HG03159 (cell line): ENCODE measurements around the gene PPP1R14C.
"Not testable (repeated sequence)": the region's sequence is repeated elsewhere in the genome, so short reads cannot be mapped to it uniquely, and the experiment has no call there.

ENCODE experiments used
- ATAC-seq: cut with Tn5 transposase; IDR thresholded peaks from one replicate; pipeline ENCODE4 v1.9.1; 2021; ENCODE audit warnings: mild to moderate bottlenecking, moderate library complexity; ENCODE audit not compliant: unreplicated experiment

Gene PPP1R14C

GRCh38 chr6:150212778-150213177 is 69.9 kb downstream of the PPP1R14C start:
- no peak for ATAC-seq

GRCh38 chr6:150213301-150213700 is 70.5 kb downstream of the PPP1R14C start:
- no peak for ATAC-seq

GRCh38 chr6:150214310-150214709 is 71.5 kb downstream of the PPP1R14C start:
- ATAC-seq, result no peak

GRCh38 chr6:150220634-150221551 is 78.0 kb downstream of the PPP1R14C start:
- no peak for ATAC-seq

GRCh38 chr6:150224820-150225219 is 82.0 kb downstream of the PPP1R14C start:
- ATAC-seq, result no peak

GRCh38 chr6:150227281-150227680 is 84.4 kb downstream of the PPP1R14C start:
- no peak for ATAC-seq

GRCh38 chr6:150228072-150228733 is 85.4 kb downstream of the PPP1R14C start:
- ATAC-seq, result no peak

GRCh38 chr6:150229436-150230163 is 86.8 kb downstream of the PPP1R14C start:
- ATAC-seq, result no peak

GRCh38 chr6:150230164-150230561 is 87.3 kb downstream of the PPP1R14C start:
- no peak for ATAC-seq

GRCh38 chr6:150230832-150231524 is 88.1 kb downstream of the PPP1R14C start:
- ATAC-seq, result no peak

- ATAC-seq, result no peak
Observed at GRCh38 chr6:150231525-150231850, 88.6 kb downstream of the PPP1R14C start.

- no peak for ATAC-seq
Observed at GRCh38 chr6:150233843-150234269, 91.0 kb downstream of the PPP1R14C start.

- ATAC-seq, result no peak
Observed at GRCh38 chr6:150235218-150235617, 92.4 kb downstream of the PPP1R14C start.

- ATAC-seq, result no peak
Observed at GRCh38 chr6:150236114-150236513, 93.3 kb downstream of the PPP1R14C start.

- ATAC-seq, result no peak
Observed at GRCh38 chr6:150236544-150236943, 93.7 kb downstream of the PPP1R14C start.

GRCh38 chr6:150237626-150238025 is 94.8 kb downstream of the PPP1R14C start:
- ATAC-seq, result no peak

GRCh38 chr6:150238336-150238741 is 95.5 kb downstream of the PPP1R14C start:
- no peak for ATAC-seq

- ATAC-seq, result no peak
Observed at GRCh38 chr6:150238846-150239407, 96.1 kb downstream of the PPP1R14C start.

- ATAC-seq, result not testable (repeated sequence)
Observed at GRCh38 chr6:150241756-150242155, 98.9 kb downstream of the PPP1R14C start.

GRCh38 chr6:150243620-150244314 is 100.9 kb downstream of the PPP1R14C start:
- no peak for ATAC-seq
